HG02798 (cell line): ENCODE results near the gene RIMKLB.

Experiments
- ATAC-seq: cut with Tn5 transposase; IDR thresholded peaks from one replicate; pipeline ENCODE4 v1.9.1; 2021; ENCODE audit warnings: mild to moderate bottlenecking; ENCODE audit not compliant: unreplicated experiment, poor library complexity

The RIMKLB gene

GRCh38 chr12:8697476-8698131, at the start of gene RIMKLB:
TSS of gene RIMKLB (plus strand) at chr12:8697991. CDS start at chr12:8713867, 15,876 bp downstream.
- peak; percentile 88 for ATAC-seq

GRCh38 chr12:8648576-8649205, 49.1 kb upstream of the RIMKLB start:
- peak; percentile 73 for ATAC-seq

- no peak for ATAC-seq
Observed at GRCh38 chr12:8655421-8655820, 42.4 kb upstream of the RIMKLB start.

- no peak for ATAC-seq
Observed at GRCh38 chr12:8658346-8658745, 39.4 kb upstream of the RIMKLB start.

- no peak for ATAC-seq
Observed at GRCh38 chr12:8661016-8661415, 36.8 kb upstream of the RIMKLB start.

- ATAC-seq, result no peak
Observed at GRCh38 chr12:8661751-8662150, 36.0 kb upstream of the RIMKLB start.

GRCh38 chr12:8662593-8662992, 35.2 kb upstream of the RIMKLB start, which contains the start of gene MFAP5:
TSS of gene MFAP5 (minus strand) at chr12:8662826. CDS start at chr12:8662104, 722 bp downstream.
- ATAC-seq, result no peak

- ATAC-seq, result no peak
Observed at GRCh38 chr12:8664228-8664913, 33.4 kb upstream of the RIMKLB start.

- no peak for ATAC-seq
Observed at GRCh38 chr12:8665759-8666158, 32.0 kb upstream of the RIMKLB start.

- ATAC-seq, result no peak
Observed at GRCh38 chr12:8667270-8667669, 30.5 kb upstream of the RIMKLB start.

GRCh38 chr12:8668441-8668840, 29.4 kb upstream of the RIMKLB start:
- no peak for ATAC-seq

- ATAC-seq, result no peak
Observed at GRCh38 chr12:8672381-8672780, 25.4 kb upstream of the RIMKLB start.

GRCh38 chr12:8675591-8676036, 22.2 kb upstream of the RIMKLB start:
- ATAC-seq, result no peak

GRCh38 chr12:8676651-8677050, 21.1 kb upstream of the RIMKLB start:
- ATAC-seq, result no peak

- no peak for ATAC-seq
Observed at GRCh38 chr12:8677362-8677761, 20.4 kb upstream of the RIMKLB start.

- no peak for ATAC-seq
Observed at GRCh38 chr12:8678661-8679111, 19.1 kb upstream of the RIMKLB start.

- ATAC-seq, result no peak
Observed at GRCh38 chr12:8680533-8680932, 17.3 kb upstream of the RIMKLB start.

- no peak for ATAC-seq
Observed at GRCh38 chr12:8681129-8681884, 16.5 kb upstream of the RIMKLB start.

- ATAC-seq, result no peak
Observed at GRCh38 chr12:8685051-8685450, 12.7 kb upstream of the RIMKLB start.

- no peak for ATAC-seq
Observed at GRCh38 chr12:8687846-8688601, 9.8 kb upstream of the RIMKLB start.
